Measurements from ENCODE around the gene SLC43A1.
"Not testable (repeated sequence)": the region's sequence is repeated elsewhere in the genome, so short reads cannot be mapped to it uniquely, and the experiment has no call there.

SLC43A1 gene

GRCh38 chr11:57542582-57542981 is 27.1 kb upstream of the SLC43A1 start:
- no peak for DNase-seq (ENCODE audit: low spot score)
- no peak for TF ChIP-seq CTCF (IDR thresholded peaks at IDR 0.05; ENCODE audit: extremely low read depth, missing control alignments)

- no peak for DNase-seq (ENCODE audit: low spot score)
- no peak for TF ChIP-seq CTCF (IDR thresholded peaks at IDR 0.05; ENCODE audit: extremely low read depth, missing control alignments)
These were observed 25.7 kb upstream of the SLC43A1 start for GRCh38 chr11:57541169-57541568.

- DNase-seq (ENCODE audit: low spot score), result no peak
- no peak for TF ChIP-seq CTCF (IDR thresholded peaks at IDR 0.05; ENCODE audit: extremely low read depth, missing control alignments)
These were observed 23.8 kb upstream of the SLC43A1 start for GRCh38 chr11:57539342-57539741.

- no peak for TF ChIP-seq CTCF (IDR thresholded peaks at IDR 0.05; ENCODE audit: extremely low read depth, missing control alignments)
- no peak for DNase-seq (ENCODE audit: low spot score)
These were observed 21.6 kb upstream of the SLC43A1 start, which contains the start of gene SMTNL1 for GRCh38 chr11:57536947-57537619. Gene SMTNL1 (plus strand): TSS chr11:57537595. CDS start chr11:57542643, 5,048 bp downstream.

GRCh38 chr11:57534449-57534848 is 18.9 kb upstream of the SLC43A1 start:
- not testable (repeated sequence) for DNase-seq (ENCODE audit: low spot score)

GRCh38 chr11:57530596-57531507 is 15.3 kb upstream of the SLC43A1 start, which contains the start of gene TIMM10:
Gene TIMM10 (minus strand): TSS chr11:57530754. CDS start chr11:57530189, 565 bp downstream.
- peak; percentile 90 for DNase-seq (ENCODE audit: low spot score)
- TF ChIP-seq CTCF (IDR thresholded peaks at IDR 0.05; ENCODE audit: extremely low read depth, missing control alignments), result no peak

GRCh38 chr11:57530215-57530595 is 14.7 kb upstream of the SLC43A1 start:
- TF ChIP-seq CTCF (IDR thresholded peaks at IDR 0.05; ENCODE audit: extremely low read depth, missing control alignments), result no peak
- no peak for DNase-seq (ENCODE audit: low spot score)

All from GM20000 (cell line).